SK-N-SH (cell line): ENCODE results near the gene ZC3H12C. TPM values are rescaled to one million over a fixed set of nuclear protein-coding genes. Genes with fewer than 3 reads are reported as not detected.

Experiments
- CTCF ChIA-PET: fragments of 300-600, 350-600 bp; formaldehyde crosslinking; extraction: SDS; loops from one replicate; lab custom pipeline; 2021; lab: Yijun Ruan, JAX
- POLR2A ChIA-PET: fragments of 350-600 bp; sonication (Branson Sonifier 250); formaldehyde crosslinking; extraction: SDS; loops from one replicate; lab custom pipeline; 2020; ENCODE audit warnings: antibody characterized with exemption, inconsistent platforms; lab: Yijun Ruan, JAX
- DNase-seq: peaks from one replicate; pipeline ENCODE4 v3.0.0; 2012
- H2AFZ ChIP-seq: fragments of 200-600 bp; sonication (generic); 2 replicates; pipeline ENCODE4 v1.8.1; 2016; ENCODE audit warnings: antibody characterized with exemption, mild to moderate bottlenecking, low read depth
- H3F3A ChIP-seq: fragments of 200-600 bp; sonication (generic); replicated peaks from 2 replicates; pipeline ENCODE3; 2016; ENCODE audit warnings: antibody characterized with exemption, mild to moderate bottlenecking; ENCODE audit not compliant: insufficient read depth
- H3K27ac ChIP-seq, 2 experiments: fragments of 200-500 bp in 1 of 2; fragments of 200-600 bp in 1 of 2; sonication (Bioruptor generic) in 1 of 2; sonication (generic), shearing (Covaris generic) in 1 of 2; 2 replicates each; pipeline versions ENCODE4 v1.5.1 to v1.6.1; 2014 to 2016; ENCODE audit warnings: low read depth in 2 of 2, inconsistent platforms in 1 of 2, low read length in 1 of 2, mild to moderate bottlenecking in 1 of 2, mixed read lengths in 1 of 2
- H3K27me3 ChIP-seq: fragments of 200-600 bp; sonication (generic), shearing (Covaris generic); 2 replicates; pipeline ENCODE4 v1.6.1; 2016; ENCODE audit warnings: mixed run types; ENCODE audit not compliant: insufficient read depth
- H3K36me3 ChIP-seq, 2 experiments: fragments of 200-500 bp in 1 of 2; fragments of 200-600 bp in 1 of 2; sonication (Bioruptor generic) in 1 of 2; sonication (generic) in 1 of 2; replicated peaks in 1 of 2; 2 replicates each; pipeline versions ENCODE3 to v1.5.1; 2014 to 2016; ENCODE audit warnings: low read length in 1 of 2, mild to moderate bottlenecking in 1 of 2; ENCODE audit not compliant: insufficient read depth in 2 of 2, control insufficient read depth in 1 of 2
- H3K4me1 ChIP-seq, 2 experiments: fragments of 200-500 bp in 1 of 2; fragments of 200-600 bp in 1 of 2; sonication (Bioruptor generic) in 1 of 2; sonication (generic), shearing (Covaris generic) in 1 of 2; 2 replicates each; pipeline versions ENCODE4 v1.5.1 to v1.6.1; 2014 to 2016; ENCODE audit warnings: low read depth in 1 of 2, low read length in 1 of 2, mixed run types in 1 of 2; ENCODE audit not compliant: insufficient read depth in 2 of 2, control insufficient read depth in 1 of 2
- H3K4me2 ChIP-seq: fragments of 200-600 bp; sonication (generic), shearing (Covaris generic); 2 replicates; pipeline ENCODE4 v1.6.1; 2017; ENCODE audit warnings: mixed run types
- H3K4me3 ChIP-seq, 2 experiments: fragments of 200-500 bp in 1 of 2; fragments of 200-600 bp in 1 of 2; sonication (Bioruptor generic) in 1 of 2; sonication (generic), shearing (Covaris generic) in 1 of 2; 2 replicates each; pipeline versions ENCODE4 v1.5.1 to v1.8.1; 2014 to 2016; ENCODE audit warnings: low read depth in 2 of 2, inconsistent platforms in 1 of 2, low read length in 1 of 2, mild to moderate bottlenecking in 1 of 2, mixed read lengths in 1 of 2, moderate library complexity in 1 of 2
- H3K79me2 ChIP-seq: fragments of 200-600 bp; sonication (generic); 2 replicates; pipeline ENCODE4 v1.8.1; 2017; ENCODE audit warnings: mild to moderate bottlenecking; ENCODE audit not compliant: insufficient read depth
- H3K9ac ChIP-seq: fragments of 200-600 bp; sonication (generic); 2 replicates; pipeline ENCODE4 v1.6.1; 2017; ENCODE audit warnings: mixed run types
- H3K9me2 ChIP-seq: fragments of 200-600 bp; sonication (generic); 2 replicates; pipeline ENCODE4 v1.6.1; 2017; ENCODE audit warnings: mixed run types
- H3K9me3 ChIP-seq: fragments of 200-600 bp; sonication (generic); 2 replicates; pipeline ENCODE4 v1.6.1; 2017; ENCODE audit warnings: mixed run types, mild to moderate bottlenecking, moderate library complexity
- H4K20me1 ChIP-seq: fragments of 200-600 bp; sonication (generic); 2 replicates; pipeline ENCODE4 v1.6.1; 2017; ENCODE audit warnings: mild to moderate bottlenecking, mixed run types; ENCODE audit not compliant: insufficient read depth
- ELF1 ChIP-seq: IDR thresholded peaks from 2 replicates; pipeline ENCODE4 v1.4.0; 2012
- FOSL2 ChIP-seq: IDR thresholded peaks from 2 replicates; pipeline ENCODE4 v1.4.0; 2012; ENCODE audit warnings: low read depth, mild to moderate bottlenecking, moderate library complexity, borderline replicate concordance
- FOXM1 ChIP-seq: IDR thresholded peaks from 2 replicates; pipeline ENCODE4 v1.4.0; 2012; ENCODE audit warnings: low read depth, mild to moderate bottlenecking
- GABPA ChIP-seq: IDR thresholded peaks from 2 replicates; pipeline ENCODE4 v1.4.0; 2012; ENCODE audit warnings: low read depth, mild to moderate bottlenecking
- POLR2AphosphoS5 ChIP-seq: IDR thresholded peaks from 2 replicates; pipeline ENCODE4 v1.6.1; 2012; ENCODE audit warnings: low read depth, low read length
- RAD21 ChIP-seq: IDR thresholded peaks from 2 replicates; pipeline ENCODE4 v1.6.1; 2012; ENCODE audit warnings: mild to moderate bottlenecking, low read length
- RFX5 ChIP-seq: IDR thresholded peaks from 2 replicates; pipeline ENCODE4 v1.6.1; 2012; ENCODE audit warnings: mild to moderate bottlenecking, improper control_type of control experiment, low read length
- RXRA ChIP-seq: IDR thresholded peaks from 2 replicates; pipeline ENCODE4 v1.4.0; 2012; ENCODE audit warnings: low read depth, mild to moderate bottlenecking, borderline replicate concordance
- SMC3 ChIP-seq: IDR thresholded peaks from 2 replicates; pipeline ENCODE4 v1.6.1; 2012; ENCODE audit warnings: low read depth, low read length, improper control_type of control experiment
- TAF1 ChIP-seq: IDR thresholded peaks from 2 replicates; pipeline ENCODE4 v1.6.1; 2012; ENCODE audit warnings: low read depth, mild to moderate bottlenecking, low read length, moderate library complexity, borderline replicate concordance
- TEAD4 ChIP-seq: IDR thresholded peaks from 2 replicates; pipeline ENCODE4 v1.4.0; 2012; ENCODE audit warnings: mild to moderate bottlenecking, borderline replicate concordance; ENCODE audit not compliant: insufficient read depth
- YY1 ChIP-seq: IDR thresholded peaks from 2 replicates; pipeline ENCODE4 v1.4.0; 2012; ENCODE audit warnings: low read depth, mild to moderate bottlenecking
- WGBS: methylation state at CpG from one replicate; pipeline ENCODE4 v1.1.6; 2017; ENCODE audit warnings: low lambda C conversion rate; 5-methylcytosine and 5-hydroxymethylcytosine counted together
- polyA plus RNA-seq, 3 experiments: library from polyadenylated mRNA; depleted of rRNA; stranded (reverse); fragments of >200 nt; gene quantifications; 2 replicates each; pipeline ENCODE4 v1.2.3, GENCODE V29; 2012
- TF ChIP-seq, protein P1 (sequence below): IDR thresholded peaks from 2 replicates; pipeline ENCODE4 v1.4.0; 2012; ENCODE audit warnings: low read depth
- TF ChIP-seq, protein P2 (sequence below): IDR thresholded peaks from 2 replicates; pipeline ENCODE4 v1.6.1; 2012; ENCODE audit warnings: mild to moderate bottlenecking, low read depth, low read length, moderate library complexity
- TF ChIP-seq, protein P3 (sequence below): fragments of 200-600 bp; sonication (generic); IDR thresholded peaks from 2 replicates; pipeline ENCODE4 v1.6.1; 2017; ENCODE audit warnings: antibody characterized with exemption, mild to moderate bottlenecking, moderate library complexity
- TF ChIP-seq, protein P4 (sequence below): IDR thresholded peaks from 2 replicates; pipeline ENCODE4 v1.4.0; 2012; ENCODE audit warnings: low read depth, borderline replicate concordance
- TF ChIP-seq, protein P5 (sequence below): fragments of 150-350 bp; IDR thresholded peaks from 2 replicates; pipeline ENCODE4 v1.6.1; 2016; ENCODE audit warnings: mild to moderate bottlenecking, low read depth, low read length

Gene ZC3H12C
- polyA plus RNA-seq, 1 of the 3 experiments (the other 2 are of a cell fraction) = 2.8 TPM

DNA sequence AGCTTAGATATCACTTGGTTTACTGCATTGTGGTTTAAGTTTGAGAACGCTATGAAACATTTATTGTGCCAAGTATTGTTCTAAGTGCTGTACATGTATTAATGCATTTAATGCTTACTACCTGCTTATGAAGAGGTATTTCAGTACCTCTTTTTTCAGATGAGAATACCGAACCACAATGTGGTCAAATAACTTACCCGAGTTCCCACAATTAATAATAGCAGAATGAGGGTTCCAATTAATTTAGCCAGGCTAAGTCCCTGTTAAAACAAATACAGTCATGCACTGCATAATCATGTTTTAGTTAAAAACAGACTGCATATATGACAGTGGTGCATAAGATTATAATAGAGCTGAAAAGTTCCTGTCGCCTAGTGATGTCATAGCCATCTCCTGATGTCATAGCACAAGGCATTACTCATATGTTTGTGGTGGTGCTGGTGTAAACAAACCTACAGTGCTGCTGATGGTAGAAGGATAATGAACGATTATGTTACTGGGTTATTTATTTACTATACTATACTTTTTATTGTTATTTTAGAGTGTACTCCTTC is 4.3 kb downstream of the ZC3H12C start:
- DNase-seq = no peak
- Histone ChIP-seq H3K4me2 (no peak overlapping the region), H3K27me3 (no peaks in the 10 kb centered on the region), H3K79me2 (peaks cover 87% of the 10 kb centered on the region), H3K9me3 (0 out of 2 replicates have a peak, but pooled peaks cover 4% of the 10 kb centered on the region), H4K20me1 (no peaks in the 10 kb centered on the region; the same call in 1 of the 2 replicates), H3K4me3 (no peak overlapping the region), H3K9me2 (no peaks in the 10 kb centered on the region), H3F3A (peaks cover 12% of the 10 kb centered on the region), H3K27ac (no peak overlapping the region), H2AFZ (no peak overlapping the region), H3K4me1 (peaks cover 3 to 12% of the 10 kb centered on the region in 2 experiments; a peak in 2 of 4 replicates), H3K36me3 (peaks cover 0 to 6% of the 10 kb centered on the region in 2 experiments), H3K9ac (no peak overlapping the region)
- CTCF ChIA-PET = no interaction called here
- TF ChIP-seq GABPA = no peak
- TF ChIP-seq, protein P1, sequence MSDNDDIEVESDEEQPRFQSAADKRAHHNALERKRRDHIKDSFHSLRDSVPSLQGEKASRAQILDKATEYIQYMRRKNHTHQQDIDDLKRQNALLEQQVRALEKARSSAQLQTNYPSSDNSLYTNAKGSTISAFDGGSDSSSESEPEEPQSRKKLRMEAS = no peak
- no peak for TF ChIP-seq YY1
- no peak for TF ChIP-seq POLR2AphosphoS5
- no peak for TF ChIP-seq TEAD4
- no peak for TF ChIP-seq ELF1
- TF ChIP-seq, protein P2, sequence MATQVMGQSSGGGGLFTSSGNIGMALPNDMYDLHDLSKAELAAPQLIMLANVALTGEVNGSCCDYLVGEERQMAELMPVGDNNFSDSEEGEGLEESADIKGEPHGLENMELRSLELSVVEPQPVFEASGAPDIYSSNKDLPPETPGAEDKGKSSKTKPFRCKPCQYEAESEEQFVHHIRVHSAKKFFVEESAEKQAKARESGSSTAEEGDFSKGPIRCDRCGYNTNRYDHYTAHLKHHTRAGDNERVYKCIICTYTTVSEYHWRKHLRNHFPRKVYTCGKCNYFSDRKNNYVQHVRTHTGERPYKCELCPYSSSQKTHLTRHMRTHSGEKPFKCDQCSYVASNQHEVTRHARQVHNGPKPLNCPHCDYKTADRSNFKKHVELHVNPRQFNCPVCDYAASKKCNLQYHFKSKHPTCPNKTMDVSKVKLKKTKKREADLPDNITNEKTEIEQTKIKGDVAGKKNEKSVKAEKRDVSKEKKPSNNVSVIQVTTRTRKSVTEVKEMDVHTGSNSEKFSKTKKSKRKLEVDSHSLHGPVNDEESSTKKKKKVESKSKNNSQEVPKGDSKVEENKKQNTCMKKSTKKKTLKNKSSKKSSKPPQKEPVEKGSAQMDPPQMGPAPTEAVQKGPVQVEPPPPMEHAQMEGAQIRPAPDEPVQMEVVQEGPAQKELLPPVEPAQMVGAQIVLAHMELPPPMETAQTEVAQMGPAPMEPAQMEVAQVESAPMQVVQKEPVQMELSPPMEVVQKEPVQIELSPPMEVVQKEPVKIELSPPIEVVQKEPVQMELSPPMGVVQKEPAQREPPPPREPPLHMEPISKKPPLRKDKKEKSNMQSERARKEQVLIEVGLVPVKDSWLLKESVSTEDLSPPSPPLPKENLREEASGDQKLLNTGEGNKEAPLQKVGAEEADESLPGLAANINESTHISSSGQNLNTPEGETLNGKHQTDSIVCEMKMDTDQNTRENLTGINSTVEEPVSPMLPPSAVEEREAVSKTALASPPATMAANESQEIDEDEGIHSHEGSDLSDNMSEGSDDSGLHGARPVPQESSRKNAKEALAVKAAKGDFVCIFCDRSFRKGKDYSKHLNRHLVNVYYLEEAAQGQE = no peak
- TF ChIP-seq, protein P3, sequence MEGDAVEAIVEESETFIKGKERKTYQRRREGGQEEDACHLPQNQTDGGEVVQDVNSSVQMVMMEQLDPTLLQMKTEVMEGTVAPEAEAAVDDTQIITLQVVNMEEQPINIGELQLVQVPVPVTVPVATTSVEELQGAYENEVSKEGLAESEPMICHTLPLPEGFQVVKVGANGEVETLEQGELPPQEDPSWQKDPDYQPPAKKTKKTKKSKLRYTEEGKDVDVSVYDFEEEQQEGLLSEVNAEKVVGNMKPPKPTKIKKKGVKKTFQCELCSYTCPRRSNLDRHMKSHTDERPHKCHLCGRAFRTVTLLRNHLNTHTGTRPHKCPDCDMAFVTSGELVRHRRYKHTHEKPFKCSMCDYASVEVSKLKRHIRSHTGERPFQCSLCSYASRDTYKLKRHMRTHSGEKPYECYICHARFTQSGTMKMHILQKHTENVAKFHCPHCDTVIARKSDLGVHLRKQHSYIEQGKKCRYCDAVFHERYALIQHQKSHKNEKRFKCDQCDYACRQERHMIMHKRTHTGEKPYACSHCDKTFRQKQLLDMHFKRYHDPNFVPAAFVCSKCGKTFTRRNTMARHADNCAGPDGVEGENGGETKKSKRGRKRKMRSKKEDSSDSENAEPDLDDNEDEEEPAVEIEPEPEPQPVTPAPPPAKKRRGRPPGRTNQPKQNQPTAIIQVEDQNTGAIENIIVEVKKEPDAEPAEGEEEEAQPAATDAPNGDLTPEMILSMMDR = no peak
- TF ChIP-seq SMC3 = no peak
- TF ChIP-seq FOXM1 = no peak
- no peak for TF ChIP-seq RFX5
- TF ChIP-seq FOSL2 = no peak
- TF ChIP-seq RAD21 = no peak
- TF ChIP-seq, protein P4, sequence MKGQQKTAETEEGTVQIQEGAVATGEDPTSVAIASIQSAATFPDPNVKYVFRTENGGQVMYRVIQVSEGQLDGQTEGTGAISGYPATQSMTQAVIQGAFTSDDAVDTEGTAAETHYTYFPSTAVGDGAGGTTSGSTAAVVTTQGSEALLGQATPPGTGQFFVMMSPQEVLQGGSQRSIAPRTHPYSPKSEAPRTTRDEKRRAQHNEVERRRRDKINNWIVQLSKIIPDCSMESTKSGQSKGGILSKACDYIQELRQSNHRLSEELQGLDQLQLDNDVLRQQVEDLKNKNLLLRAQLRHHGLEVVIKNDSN = no peak
- TF ChIP-seq, protein P5, sequence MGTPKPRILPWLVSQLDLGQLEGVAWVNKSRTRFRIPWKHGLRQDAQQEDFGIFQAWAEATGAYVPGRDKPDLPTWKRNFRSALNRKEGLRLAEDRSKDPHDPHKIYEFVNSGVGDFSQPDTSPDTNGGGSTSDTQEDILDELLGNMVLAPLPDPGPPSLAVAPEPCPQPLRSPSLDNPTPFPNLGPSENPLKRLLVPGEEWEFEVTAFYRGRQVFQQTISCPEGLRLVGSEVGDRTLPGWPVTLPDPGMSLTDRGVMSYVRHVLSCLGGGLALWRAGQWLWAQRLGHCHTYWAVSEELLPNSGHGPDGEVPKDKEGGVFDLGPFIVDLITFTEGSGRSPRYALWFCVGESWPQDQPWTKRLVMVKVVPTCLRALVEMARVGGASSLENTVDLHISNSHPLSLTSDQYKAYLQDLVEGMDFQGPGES = no peak
- no peak for TF ChIP-seq TAF1
- TF ChIP-seq RXRA = no peak
- 88% methylated on average over 5 of the region's 5 CpGs for WGBS
- POLR2A ChIA-PET = no interaction called here
